Stimulated activated CD4-positive, alpha-beta T cell treated with anti-CD3 and anti-CD28 coated beads, Interleukin-2, amount 100 ng/mL, for 48 hours (primary cell): ENCODE data around the gene ACTA2.
"Not testable (repeated sequence)": the region's sequence is repeated elsewhere in the genome, so short reads cannot be mapped to it uniquely, and the experiment has no call there.

Source experiments
- DNase-seq, 2 donors: peaks; one replicate each; pipeline ENCODE4 v3.0.0-alpha.2; 2020

Gene ACTA2

GRCh38 chr10:88949051-88949450, 3.5 kb downstream of the ACTA2 start:
- no peak for DNase-seq

- no peak for DNase-seq
Observed at GRCh38 chr10:88946965-88947590, 5.5 kb downstream of the ACTA2 start.

DNA sequence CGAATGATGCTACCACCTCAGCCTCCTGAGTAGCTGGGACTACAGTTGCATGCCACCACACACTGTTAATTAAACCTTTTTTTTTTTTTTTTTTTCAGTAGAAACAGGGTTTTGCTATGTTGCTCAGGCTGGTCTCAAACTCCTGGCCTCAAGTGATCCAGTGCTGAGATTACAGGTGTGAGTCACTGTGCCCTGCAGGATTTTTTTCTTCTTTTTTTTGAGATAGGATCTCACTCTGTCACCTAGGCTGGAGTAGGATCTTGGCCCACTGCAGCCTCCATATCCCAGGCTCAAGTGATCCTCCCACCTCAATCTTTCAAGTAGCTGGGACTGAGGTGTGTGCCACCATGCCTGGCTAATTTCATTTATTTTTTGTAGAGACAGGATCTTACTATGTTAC, 6.4 kb downstream of the ACTA2 start:
- DNase-seq: no peak

DNA sequence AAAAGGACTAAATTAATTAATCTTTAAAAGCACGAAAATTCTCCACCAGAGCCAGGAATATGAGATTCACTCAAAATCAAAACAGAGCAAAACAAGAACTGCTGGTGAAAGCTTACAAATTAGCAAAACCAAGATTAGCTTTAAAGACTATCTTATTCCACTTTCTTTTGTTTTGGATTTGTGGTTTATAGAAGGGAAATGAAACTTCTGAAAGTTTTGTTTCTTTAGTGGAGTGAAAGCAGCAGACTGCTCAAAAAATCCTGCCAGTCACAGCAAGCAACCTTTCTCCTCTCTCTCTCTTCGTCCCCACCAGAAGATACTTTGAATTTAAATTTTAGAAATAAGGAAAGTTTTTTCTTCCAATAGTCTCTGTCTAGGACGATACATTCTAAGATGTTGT, 7.8 kb downstream of the ACTA2 start:
- DNase-seq: no peak

DNA sequence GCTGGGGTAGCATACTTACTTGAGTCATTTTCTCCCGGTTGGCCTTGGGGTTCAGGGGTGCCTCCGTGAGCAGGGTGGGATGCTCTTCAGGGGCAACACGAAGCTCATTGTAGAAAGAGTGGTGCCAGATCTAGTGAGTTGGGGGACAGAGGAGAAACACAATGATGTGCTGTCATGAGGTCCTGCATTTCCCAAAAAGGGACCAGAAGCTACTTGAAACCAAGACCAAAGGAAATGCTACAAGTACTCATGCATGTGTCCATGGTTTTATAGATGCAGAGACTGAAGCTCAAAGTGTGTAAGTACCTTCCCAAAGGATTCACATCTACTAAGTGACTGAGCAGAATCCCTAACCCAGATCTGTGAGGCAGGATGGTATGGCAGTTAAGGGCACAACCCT, 8.8 kb downstream of the ACTA2 start:
- DNase-seq: no peak

- no peak for DNase-seq
Observed at GRCh38 chr10:88941026-88941425, 11.5 kb downstream of the ACTA2 start.

DNA sequence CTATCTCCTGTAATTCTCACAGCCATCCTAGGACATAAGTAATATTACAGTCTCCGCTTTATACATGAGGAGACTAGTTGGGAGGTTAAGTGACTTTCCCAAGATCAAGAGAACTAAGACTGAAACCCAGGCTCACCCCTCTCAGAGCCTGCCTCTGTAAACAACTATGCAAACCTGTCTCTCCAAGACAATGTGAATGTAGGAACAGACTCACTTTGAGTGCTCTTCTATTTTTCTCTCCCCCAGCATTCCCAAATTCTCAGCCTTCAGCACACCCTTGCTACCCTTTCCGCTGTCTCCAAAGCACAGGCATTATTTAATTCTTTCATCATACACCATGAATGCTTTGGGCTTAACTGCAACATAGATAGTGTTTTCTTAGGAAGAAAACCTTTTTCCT, 13.6 kb downstream of the ACTA2 start:
- no peak for DNase-seq

- no peak for DNase-seq
Observed at GRCh38 chr10:88938039-88938438, 14.5 kb downstream of the ACTA2 start.

GRCh38 chr10:88936656-88937055, 15.9 kb downstream of the ACTA2 start:
- no peak for DNase-seq

DNA sequence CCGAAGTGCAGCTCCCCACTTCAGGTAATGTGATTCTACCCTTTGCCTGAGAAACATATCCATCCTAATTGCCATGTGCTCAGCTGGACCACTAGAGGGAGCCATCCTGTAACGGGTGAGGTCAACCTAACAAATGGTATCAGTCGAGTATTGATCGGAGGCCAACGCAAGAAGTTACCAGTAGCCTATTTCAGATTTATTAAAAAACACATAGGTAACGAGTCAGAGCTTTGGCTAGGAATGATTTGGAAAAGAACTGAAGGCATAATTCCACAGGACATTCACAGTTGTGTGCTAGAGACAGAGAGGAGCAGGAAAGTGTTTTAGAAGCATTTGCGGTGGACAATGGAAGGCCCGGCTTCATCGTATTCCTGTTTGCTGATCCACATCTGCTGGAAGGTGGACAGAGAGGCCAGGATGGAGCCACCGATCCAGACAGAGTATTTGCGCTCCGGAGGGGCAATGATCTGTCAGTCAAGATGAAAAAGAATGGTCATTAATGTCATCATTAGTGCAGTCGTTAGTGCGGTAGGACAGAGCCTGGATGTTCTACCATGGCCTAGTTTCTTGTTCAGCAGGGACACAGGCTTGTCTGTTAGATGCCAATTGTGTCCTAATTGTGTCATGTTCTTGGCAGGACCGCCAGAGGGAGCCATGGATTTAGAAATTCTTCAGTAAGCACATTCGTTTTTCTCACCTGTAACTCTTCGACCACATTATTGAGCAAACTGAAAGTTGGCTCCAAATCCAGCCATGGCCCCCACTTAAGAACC, 17.5 kb downstream of the ACTA2 start:
- peak; percentile 55 to 62 for DNase-seq

DNA sequence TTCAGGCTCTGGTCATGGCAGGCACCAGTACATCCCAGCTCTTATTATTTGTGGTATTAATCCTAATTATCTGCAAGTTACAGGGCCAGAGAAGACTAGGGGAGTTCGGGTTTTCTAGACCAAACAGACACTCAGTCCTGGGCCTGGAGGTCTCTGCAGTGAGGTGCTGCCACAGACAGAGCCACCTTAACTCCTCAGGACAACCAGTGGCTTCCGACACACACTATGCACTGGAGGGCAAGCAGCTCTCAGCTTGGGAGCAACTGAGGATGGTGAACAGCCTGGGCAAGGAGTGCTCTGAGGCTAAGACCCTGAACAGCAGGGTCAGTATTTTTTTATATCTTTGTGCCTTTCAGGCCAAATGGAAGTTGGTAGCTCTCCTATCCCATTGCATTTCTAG, 19.0 kb downstream of the ACTA2 start:
- DNase-seq: no peak

DNA sequence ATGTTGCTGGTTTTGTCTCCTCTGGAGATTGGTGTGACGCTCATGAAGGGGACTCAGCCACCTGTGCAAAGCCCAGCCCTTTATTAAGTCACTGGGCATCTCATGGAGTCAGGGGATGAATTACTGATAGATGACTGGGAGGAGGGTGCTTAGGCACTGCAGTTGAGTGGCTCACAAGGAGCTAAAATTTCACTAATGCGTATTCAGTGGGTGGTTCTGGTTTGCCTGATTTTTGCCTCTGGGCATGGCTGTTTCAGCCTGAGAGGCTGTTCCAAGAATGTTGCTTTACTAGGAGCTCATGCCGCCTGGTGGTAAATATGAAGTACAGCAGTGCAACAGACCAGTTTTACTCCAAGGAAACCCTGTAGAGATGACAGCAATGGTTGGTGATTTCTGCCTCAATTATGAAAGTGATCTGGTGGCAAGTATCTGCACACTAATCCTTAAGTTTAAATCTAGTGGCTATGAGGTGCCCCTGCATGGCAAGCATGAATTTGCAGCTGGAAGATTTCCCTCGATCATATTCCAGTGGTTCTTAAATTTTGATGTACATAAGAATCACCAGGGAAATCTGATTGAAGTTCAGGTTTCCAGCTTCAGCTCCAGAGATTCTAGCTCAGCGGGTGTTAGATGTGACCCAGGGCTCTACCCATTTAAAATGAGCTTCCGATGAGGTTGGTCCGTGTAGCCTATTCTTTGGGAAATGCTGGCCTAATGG, 19.9 kb downstream of the ACTA2 start:
- peak; percentile 10 to 17 for DNase-seq

DNA sequence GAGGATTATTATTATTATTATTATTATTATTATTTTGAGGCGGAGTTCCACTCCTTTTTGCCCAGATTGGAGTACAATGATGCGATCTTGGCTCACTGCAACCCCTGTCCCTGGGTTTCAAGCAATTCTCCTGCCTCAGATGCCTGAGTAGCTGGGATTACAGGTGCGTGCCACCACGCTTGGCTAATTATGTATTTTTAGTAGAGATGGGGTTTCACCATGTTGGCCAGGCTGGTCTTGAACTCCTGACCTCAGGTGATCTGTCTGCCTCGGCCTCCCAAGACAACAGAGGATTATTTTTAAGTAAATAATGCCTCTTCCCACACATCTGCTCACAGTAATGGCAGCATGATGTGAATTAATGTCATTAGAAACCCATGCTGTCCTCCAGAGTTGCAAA, 20.5 kb downstream of the ACTA2 start:
- DNase-seq: not testable (repeated sequence)

- DNase-seq: no peak
Observed at GRCh38 chr10:88931548-88931947, 21.0 kb downstream of the ACTA2 start.

DNA sequence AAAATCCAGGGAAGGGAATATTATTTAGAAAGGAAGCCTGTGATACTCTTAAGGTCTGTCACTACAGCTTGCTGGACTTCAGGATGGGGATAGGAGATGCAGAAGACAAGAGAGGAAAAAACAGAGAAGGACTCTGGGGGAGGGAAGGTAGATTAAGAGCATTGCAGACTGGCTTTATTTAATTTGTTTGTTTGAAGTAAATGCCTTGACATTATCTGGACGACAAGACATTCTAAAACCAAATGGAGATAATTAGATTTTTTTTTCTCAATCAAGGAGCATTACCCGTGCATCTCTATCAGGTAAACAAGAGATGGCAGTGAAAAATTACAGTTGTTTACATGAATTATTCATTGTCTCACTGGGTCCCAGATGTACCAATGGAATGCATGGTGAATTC, 24.3 kb downstream of the ACTA2 start:
- no peak for DNase-seq

- DNase-seq: no peak
Observed at GRCh38 chr10:88927416-88927690, 25.2 kb downstream of the ACTA2 start.

- DNase-seq: no peak
Observed at GRCh38 chr10:88926566-88927415, 25.8 kb downstream of the ACTA2 start.

GRCh38 chr10:88923520-88923919, 29.1 kb downstream of the ACTA2 start:
- no peak for DNase-seq

DNA sequence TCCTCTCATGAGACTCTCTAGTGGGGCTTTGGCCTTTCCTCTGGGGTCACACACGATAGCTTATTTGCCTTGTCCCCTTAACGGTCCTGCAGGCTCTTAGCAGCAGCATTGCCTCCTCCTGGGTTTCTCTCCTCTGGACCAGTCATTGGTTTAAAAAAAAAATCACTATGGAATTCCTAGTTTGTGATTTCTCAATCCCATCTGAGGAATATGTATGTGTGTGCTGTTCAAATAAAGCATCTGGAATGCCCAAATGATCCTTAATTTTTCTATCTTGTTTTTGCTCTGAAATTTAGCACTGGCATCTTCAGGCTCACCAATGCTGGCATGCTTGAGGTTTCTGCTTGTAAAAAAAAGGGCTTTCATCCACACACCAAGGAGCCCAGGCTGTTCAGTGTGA, 30.5 kb downstream of the ACTA2 start:
- no peak for DNase-seq

GRCh38 chr10:88920986-88921593, 31.5 kb downstream of the ACTA2 start:
- DNase-seq: no peak

- DNase-seq: no peak
Observed at GRCh38 chr10:88920198-88920597, 32.4 kb downstream of the ACTA2 start.

DNA sequence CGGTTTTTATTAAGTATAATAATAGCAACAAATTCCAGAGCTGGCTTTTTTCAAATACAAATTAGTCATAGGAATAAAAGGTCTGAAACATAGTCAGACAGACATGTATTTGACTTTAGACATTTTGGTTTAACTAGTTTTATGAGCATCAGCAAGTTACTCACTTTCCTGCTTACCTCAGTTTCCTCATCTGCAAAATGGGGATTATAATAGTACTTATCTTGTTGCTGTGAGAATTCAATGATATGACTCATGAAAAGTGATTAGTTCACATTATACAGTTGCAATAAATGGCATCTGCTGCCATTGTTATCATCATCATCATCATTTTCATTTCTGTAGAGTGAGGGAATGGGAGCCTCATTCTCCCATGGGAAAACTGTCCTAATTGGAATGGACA, 33.5 kb downstream of the ACTA2 start:
- no peak for DNase-seq
